CD14-positive monocyte (primary cell): ENCODE results near the gene C16orf82. TPM values are rescaled to one million over a fixed set of nuclear protein-coding genes. Genes with fewer than 3 reads are reported as not detected.

Experiments used
- DNase-seq, 3 donors: peaks; one replicate each; pipeline ENCODE4 v3.0.0-alpha.2; 2011 to 2022
- H2AFZ ChIP-seq: 2 replicates; pipeline ENCODE4 v1.6.0; 2012; ENCODE audit warnings: mild to moderate bottlenecking, low read depth, low read length, inconsistent platforms; ENCODE audit not compliant: insufficient read depth, poor library complexity, severe bottlenecking
- H3K27ac ChIP-seq, 2 donors: 1 replicate in 1 of 2; 2 replicates in 1 of 2; pipeline ENCODE4 v1.5.1; 2012 to 2013; ENCODE audit warnings: low read length in 2 of 2, control low read depth in 1 of 2, inconsistent platforms in 1 of 2, low read depth in 1 of 2, mild to moderate bottlenecking in 1 of 2
- H3K27me3 ChIP-seq, 2 donors: one replicate each; pipeline versions ENCODE4 v1.6.0 to v1.6.1; 2011 to 2013; ENCODE audit warnings: low read length in 2 of 2; ENCODE audit not compliant: control insufficient read depth in 2 of 2, insufficient read depth in 2 of 2
- H3K36me3 ChIP-seq, 2 donors: replicated peaks in 1 of 2; 1 replicate in 1 of 2; 2 replicates in 1 of 2; pipeline versions ENCODE4 v1.5.1 to v1.6.1; 2012 to 2013; ENCODE audit warnings: low read length in 2 of 2, control low read depth in 1 of 2, inconsistent platforms in 1 of 2, mild to moderate bottlenecking in 1 of 2; ENCODE audit not compliant: insufficient read depth in 2 of 2, control insufficient read depth in 1 of 2
- H3K4me1 ChIP-seq, 2 donors: 1 replicate in 1 of 2; 2 replicates in 1 of 2; pipeline versions ENCODE4 v1.5.1 to v1.6.1; 2012 to 2013; ENCODE audit warnings: low read length in 2 of 2, control low read depth in 1 of 2, inconsistent platforms in 1 of 2, mild to moderate bottlenecking in 1 of 2, moderate library complexity in 1 of 2; ENCODE audit not compliant: insufficient read depth in 2 of 2, control insufficient read depth in 1 of 2
- H3K4me2 ChIP-seq: replicated peaks from 2 replicates; pipeline ENCODE3; 2012; ENCODE audit warnings: low read length, moderate library complexity, mild to moderate bottlenecking; ENCODE audit not compliant: poor library complexity, severe bottlenecking; ENCODE audit errors: extremely low read depth
- H3K4me3 ChIP-seq, 3 experiments: fragments of 200-600 bp in 1 of 3; sonication (generic) in 1 of 3; replicated peaks in 1 of 3; 1 replicate in 2 of 3; 2 replicates in 1 of 3; pipeline ENCODE4 v1.5.1; 2011 to 2013; ENCODE audit warnings: low read length in 3 of 3, mild to moderate bottlenecking in 3 of 3, control low read depth in 2 of 3, low read depth in 2 of 3, inconsistent platforms in 1 of 3, moderate library complexity in 1 of 3
- H3K79me2 ChIP-seq: 2 replicates; pipeline ENCODE4 v1.6.0; 2012; ENCODE audit warnings: mild to moderate bottlenecking, control low read depth, inconsistent platforms, low read length, moderate library complexity; ENCODE audit not compliant: insufficient read depth
- H3K9ac ChIP-seq: 2 replicates; pipeline ENCODE4 v1.6.0; 2017; ENCODE audit warnings: low read length, mild to moderate bottlenecking; ENCODE audit not compliant: insufficient read depth, poor library complexity, severe bottlenecking
- H3K9me3 ChIP-seq, 2 donors: replicated peaks in 1 of 2; 1 replicate in 1 of 2; 2 replicates in 1 of 2; pipeline versions ENCODE4 v1.5.1 to v1.6.1; 2012 to 2013; ENCODE audit warnings: low read length in 2 of 2, control low read depth in 1 of 2; ENCODE audit not compliant: control insufficient read depth in 1 of 2, insufficient read depth in 1 of 2
- H4K20me1 ChIP-seq: 2 replicates; pipeline ENCODE4 v1.6.0; 2012; ENCODE audit warnings: mild to moderate bottlenecking, low read length, control low read depth, moderate library complexity; ENCODE audit not compliant: insufficient read depth
- H3K27ac Mint-ChIP-seq, 7 donors: one replicate each; pipeline ENCODE4 v1.8.0; 2020; ENCODE audit warnings: mild to moderate bottlenecking in 7 of 7, mixed read lengths in 7 of 7, moderate library complexity in 6 of 7, inconsistent platforms in 2 of 7
- H3K27me3 Mint-ChIP-seq, 3 donors: one replicate each; pipeline ENCODE4 v1.8.0; 2021 to 2022; ENCODE audit warnings: low read depth in 3 of 3, mild to moderate bottlenecking in 3 of 3, mixed read lengths in 3 of 3, moderate library complexity in 3 of 3, inconsistent platforms in 1 of 3
- H3K36me3 Mint-ChIP-seq, 2 donors: one replicate each; pipeline ENCODE4 v1.8.0; 2020; ENCODE audit warnings: mixed read lengths in 2 of 2, inconsistent platforms in 1 of 2, mild to moderate bottlenecking in 1 of 2
- H3K4me1 Mint-ChIP-seq: one replicate; pipeline ENCODE4 v1.8.0; 2020; ENCODE audit warnings: mild to moderate bottlenecking, mixed read lengths
- H3K4me3 Mint-ChIP-seq, 2 donors: one replicate each; pipeline ENCODE4 v1.8.0; 2020; ENCODE audit warnings: mild to moderate bottlenecking in 2 of 2, mixed read lengths in 2 of 2, moderate library complexity in 1 of 2
- H3K9me3 Mint-ChIP-seq, 7 donors: one replicate each; pipeline ENCODE4 v1.8.0; 2020 to 2022; ENCODE audit warnings: mixed read lengths in 7 of 7, mild to moderate bottlenecking in 6 of 7, moderate library complexity in 6 of 7, inconsistent platforms in 2 of 7
- CTCF ChIP-seq: fragments of 200-600 bp; IDR thresholded peaks from one replicate; pipeline ENCODE4 v1.8.0; 2022; ENCODE audit warnings: antibody characterized with exemption, mild to moderate bottlenecking
- WGBS: methylation state at CpG from one replicate; pipeline ENCODE4 v1.1.5; 2013; ENCODE audit warnings: missing lambda C conversion rate; ENCODE audit not compliant: insufficient coverage; 5-methylcytosine and 5-hydroxymethylcytosine counted together
- intact Hi-C, 2 donors: fragments of 100-400 bp; cut with micrococcal nuclease; formaldehyde crosslinking; loops; one replicate each; pipeline versions ENCODE4 v1.15.0 to v1.15.1; 2023
- polyA plus RNA-seq, 3 donors: library from polyadenylated mRNA; depleted of rRNA in 1 of 3; unstranded in 2 of 3; stranded (reverse) in 1 of 3; fragments of 300-500 nt in 2 of 3; fragments of >200 nt in 1 of 3; fragmentation: Illumina TruSeq in 2 of 3; gene quantifications; 1 replicate in 2 of 3; 2 replicates in 1 of 3; pipeline ENCODE4 v1.2.3, GENCODE V29; 2012 to 2021

The C16orf82 gene
- polyA plus RNA-seq, 3 donors = not detected

DNA sequence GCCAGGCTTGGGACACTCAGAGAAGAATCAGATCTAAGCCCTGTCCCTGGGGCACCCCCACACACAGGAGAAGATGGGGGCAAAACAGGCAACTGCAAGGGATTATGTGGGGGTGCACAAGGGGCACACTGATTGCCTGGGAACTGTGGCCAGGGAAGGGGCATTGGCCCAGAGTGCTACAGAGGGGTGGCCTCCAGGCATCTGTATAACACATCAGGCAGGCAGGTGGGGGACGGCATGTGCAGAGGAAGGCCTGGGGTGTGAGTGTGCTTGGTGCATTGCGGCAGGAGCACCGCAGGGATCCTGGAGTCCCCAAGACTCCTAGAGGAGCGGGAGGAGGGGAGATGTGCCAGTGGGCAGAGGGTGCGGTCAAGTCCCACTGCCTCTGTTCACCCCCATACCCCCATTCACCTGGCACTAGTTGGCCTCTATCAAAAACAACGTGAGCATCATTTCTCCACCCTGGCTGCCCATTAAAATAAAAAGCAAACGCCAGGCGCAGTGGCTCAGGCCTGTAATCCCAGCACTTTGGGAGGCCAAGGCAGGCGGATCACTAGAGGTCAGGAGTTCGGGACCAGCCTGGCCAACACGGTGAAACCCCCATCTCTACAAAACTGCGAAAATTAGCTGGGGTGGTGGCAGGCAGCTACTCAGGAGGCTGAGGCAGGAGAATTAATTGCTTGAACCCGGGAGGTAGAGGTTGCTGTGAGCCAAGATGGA, 41.5 kb downstream of the C16orf82 start:
- Mint-ChIP-seq H3K36me3 (no peaks in the 10 kb centered on the region), H3K27me3 (peaks cover 6 to 19% (median 18%) of the 10 kb centered on the region in 3 donors), H3K27ac (no peak overlapping the region), H3K4me1 (peaks cover 15% of the 10 kb centered on the region), H3K9me3 (peaks cover 0 to 6% (median 4%) of the 10 kb centered on the region in 7 donors), H3K4me3 (no peak overlapping the region)
- DNase-seq = no peak
- Histone ChIP-seq H4K20me1 (no peaks in the 10 kb centered on the region), H3K27me3 (peaks cover 0 to 6% of the 10 kb centered on the region in 2 donors), H3K36me3 (no peaks in the 10 kb centered on the region), H3K9ac (no peak overlapping the region), H2AFZ (no peak overlapping the region), H3K4me2 (no peak overlapping the region), H3K4me1 (peaks cover 6 to 7% of the 10 kb centered on the region in 2 donors), H3K79me2 (no peaks in the 10 kb centered on the region), H3K27ac (no peak overlapping the region), H3K9me3 (no peaks in the 10 kb centered on the region), H3K4me3 (no peak overlapping the region)
- no peak for TF ChIP-seq CTCF
- intact Hi-C loops = no loop called here
- 97% methylated on average over 6 of the region's 13 CpGs for WGBS

GRCh38 chr16:27108826-27109665, 42.3 kb downstream of the C16orf82 start:
- TF ChIP-seq CTCF = no peak
- Histone ChIP-seq H3K27ac (no peak overlapping the region), H3K4me1 (peaks cover 6 to 7% of the 10 kb centered on the region in 2 donors), H3K27me3 (peaks cover 0 to 6% of the 10 kb centered on the region in 2 donors), H3K4me2 (peak overlapping the region; percentile 71), H3K4me3 (peak overlapping the region in 1 of 3 experiments; percentile 54), H3K9ac (no peak overlapping the region), H2AFZ (peak overlapping the region; percentile 68), H3K79me2 (no peaks in the 10 kb centered on the region), H3K9me3 (no peaks in the 10 kb centered on the region), H4K20me1 (no peaks in the 10 kb centered on the region), H3K36me3 (no peaks in the 10 kb centered on the region)
- no peak overlapping the region for H3K27ac Mint-ChIP-seq
- WGBS = 72% methylated on average over 13 of the region's 17 CpGs
- DNase-seq = no peak
- peaks cover 16% of the 10 kb centered on the region for H3K4me1 Mint-ChIP-seq
- peaks cover 0 to 4% (median 1%) of the 10 kb centered on the region in 7 donors for H3K9me3 Mint-ChIP-seq
- H3K4me3 Mint-ChIP-seq = peak overlapping the region; percentile 41 to 84
- H3K27me3 Mint-ChIP-seq = peaks cover 6 to 20% (median 19%) of the 10 kb centered on the region in 3 donors
- intact Hi-C loops = no loop called here
- H3K36me3 Mint-ChIP-seq = no peaks in the 10 kb centered on the region
